GM12878 (cell line): ENCODE measurements around the gene UBE2Z. TPM values are rescaled to one million over a fixed set of nuclear protein-coding genes. Genes with fewer than 3 reads are reported as not detected.

Source experiments
- ATAC-seq: fragments of 200-7000 bp; cut with Tn5 transposase; 3 replicates; pipeline ENCODE4 v1.9.1; 2020; ENCODE audit warnings: mild to moderate bottlenecking, moderate library complexity
- Bru-seq: library from RNA; stranded (reverse); fragments of 400-500 nt; gene quantifications from one replicate; lab custom pipeline; 2021; lab: Mats Ljungman, UMichigan
- BruChase-seq, 2 experiments: library from RNA; stranded (reverse); fragments of 400-500 nt; gene quantifications; one replicate each; lab custom pipeline; 2021; lab: Mats Ljungman, UMichigan
- BruUV-seq: library from RNA; stranded (reverse); fragments of 400-500 nt; replicated peaks from 2 replicates; lab custom pipeline; 2021; lab: Mats Ljungman, UMichigan
- CTCF ChIA-PET: fragments of 300-600 bp; sonication (Branson Sonifier 250); formaldehyde crosslinking; extraction: SDS; loops from one replicate; lab custom pipeline; 2021; ENCODE audit warnings: inconsistent platforms; lab: Yijun Ruan, JAX
- POLR2A ChIA-PET: fragments of 350-600 bp; formaldehyde crosslinking; extraction: SDS; loops from one replicate; lab custom pipeline; 2021; ENCODE audit warnings: inconsistent platforms; lab: Charles Lee
- RAD21 ChIA-PET: fragments of 300-600 bp; sonication (Branson Sonifier 250); formaldehyde crosslinking; loops from one replicate; lab custom pipeline; 2023; ENCODE audit warnings: antibody characterized with exemption; ENCODE audit not compliant: unreplicated experiment; lab: Charles Lee
- SMC1A ChIA-PET: fragments of 300-600 bp; sonication (Branson Sonifier 250); formaldehyde crosslinking; loops from one replicate; lab custom pipeline; 2023; ENCODE audit not compliant: unreplicated experiment, uncharacterized antibody; lab: Charles Lee
- DNase-seq: peaks from one replicate; pipeline ENCODE4 v3.0.0-alpha.2; 2011; ENCODE audit warnings: low read depth, low spot score
- FAIRE-seq: peaks from 3 replicates; lab custom pipeline; 2011; peaks lifted over from hg19 to GRCh38; lab: Jason Lieb, UNC
- H2AFZ ChIP-seq: 2 replicates; pipeline ENCODE4 v1.6.0; 2011; ENCODE audit warnings: low read depth, low read length, control low read depth; ENCODE audit not compliant: control insufficient read depth
- H3K27ac ChIP-seq: 2 replicates; pipeline ENCODE4 v1.5.1; 2011; ENCODE audit warnings: control low read depth; ENCODE audit not compliant: control insufficient read depth, insufficient read depth
- H3K27me3 ChIP-seq, 2 experiments: replicated peaks in 1 of 2; 2 replicates each; pipeline versions ENCODE4 v1.6.0 to v1.6.1; 2011; ENCODE audit warnings: low read length in 1 of 2; ENCODE audit not compliant: control insufficient read depth in 2 of 2, insufficient read depth in 2 of 2
- H3K36me3 ChIP-seq, 2 experiments: 2 replicates each; pipeline ENCODE4 v1.5.1; 2011; ENCODE audit warnings: low read length in 1 of 2; ENCODE audit not compliant: control insufficient read depth in 2 of 2, insufficient read depth in 2 of 2
- H3K4me1 ChIP-seq: 2 replicates; pipeline ENCODE4 v1.6.1; 2011; ENCODE audit warnings: mild to moderate bottlenecking, low read length, moderate library complexity, mixed read lengths; ENCODE audit not compliant: control insufficient read depth, insufficient read depth
- H3K4me2 ChIP-seq: 2 replicates; pipeline ENCODE4 v1.6.0; 2011; ENCODE audit warnings: control low read depth; ENCODE audit not compliant: control insufficient read depth, insufficient read depth
- H3K4me3 ChIP-seq: fragments of 200-600 bp; sonication (generic); 2 replicates; pipeline ENCODE4 v1.5.1; 2016
- H3K79me2 ChIP-seq: 2 replicates; pipeline ENCODE4 v1.6.0; 2011; ENCODE audit warnings: low read length; ENCODE audit not compliant: control insufficient read depth, insufficient read depth
- H3K9ac ChIP-seq: 2 replicates; pipeline ENCODE4 v1.8.0; 2011; ENCODE audit warnings: low read length, control low read depth, mixed read lengths; ENCODE audit not compliant: control insufficient read depth, insufficient read depth
- H3K9me3 ChIP-seq: replicated peaks from 3 replicates; pipeline ENCODE4 v1.5.1; 2011; ENCODE audit warnings: mild to moderate bottlenecking, low read length; ENCODE audit not compliant: control insufficient read depth, insufficient read depth
- H4K20me1 ChIP-seq: 2 replicates; pipeline ENCODE4 v1.6.0; 2011; ENCODE audit not compliant: control insufficient read depth, insufficient read depth
- ASH2L ChIP-seq: fragments of 300-600, 200-600 bp; sonication (generic); IDR thresholded peaks from 2 replicates; pipeline ENCODE4 v1.6.1; 2017; ENCODE audit warnings: low read depth, mild to moderate bottlenecking, borderline replicate concordance
- FOXK2 ChIP-seq: fragments of 450-650 bp; IDR thresholded peaks from 2 replicates; pipeline ENCODE4 v1.6.1; 2017; ENCODE audit warnings: mild to moderate bottlenecking, moderate library complexity
- KAT2A ChIP-seq: conservative IDR thresholded peaks from 2 replicates; pipeline ENCODE4 v1.6.1; 2011; ENCODE audit warnings: low read depth, low read length; ENCODE audit not compliant: control insufficient read depth
- MLLT1 ChIP-seq: fragments of 450-650 bp; IDR thresholded peaks from 2 replicates; pipeline ENCODE4 v1.6.1; 2016; ENCODE audit warnings: mild to moderate bottlenecking
- MTA3 ChIP-seq: IDR thresholded peaks from 2 replicates; pipeline ENCODE4 v1.6.1; 2012; ENCODE audit warnings: low read length, inconsistent platforms, borderline replicate concordance
- MYB ChIP-seq: fragments of 150-350 bp; IDR thresholded peaks from 2 replicates; pipeline ENCODE4 v1.6.1; 2014; ENCODE audit warnings: mild to moderate bottlenecking, low read depth, low read length, borderline replicate concordance
- RAD21 ChIP-seq: IDR thresholded peaks from 2 replicates; pipeline ENCODE4 v1.6.1; 2011; ENCODE audit warnings: mild to moderate bottlenecking, low read depth, low read length, moderate library complexity; ENCODE audit not compliant: insufficient read depth
- RELA ChIP-seq: fragments of 450-650 bp; IDR thresholded peaks from 2 replicates; pipeline ENCODE4 v1.8.0; 2014; ENCODE audit warnings: borderline replicate concordance; ENCODE audit not compliant: partially characterized antibody
- RFX5 ChIP-seq: IDR thresholded peaks from 2 replicates; pipeline ENCODE4 v1.6.1; 2011; ENCODE audit warnings: low read depth, low read length, improper control_type of control experiment
- RUNX3 ChIP-seq: IDR thresholded peaks from 2 replicates; pipeline ENCODE4 v1.6.1; 2012; ENCODE audit warnings: low read length, inconsistent platforms
- SIX5 ChIP-seq: IDR thresholded peaks from 2 replicates; pipeline ENCODE4 v1.6.1; 2011; ENCODE audit warnings: mild to moderate bottlenecking, low read depth, low read length, moderate library complexity; ENCODE audit not compliant: severe bottlenecking
- SMAD5 ChIP-seq: IDR thresholded peaks from 2 replicates; pipeline ENCODE4 v1.6.1; 2016; ENCODE audit warnings: antibody characterized with exemption, low read depth
- SMC3 ChIP-seq: IDR thresholded peaks from 2 replicates; pipeline ENCODE4 v1.6.1; 2011; ENCODE audit warnings: low read length, improper control_type of control experiment, borderline replicate concordance
- SPI1 ChIP-seq: IDR thresholded peaks from 2 replicates; pipeline ENCODE4 v1.6.1; 2011; ENCODE audit warnings: low read depth, mild to moderate bottlenecking, low read length, moderate library complexity, borderline replicate concordance; ENCODE audit not compliant: insufficient read depth
- WGBS: methylation state at CpG from one replicate; pipeline ENCODE4 v1.1.6; 2016; ENCODE audit warnings: low lambda C conversion rate; ENCODE audit not compliant: insufficient replicate concordance, insufficient coverage; ENCODE audit errors: missing lambda C conversion rate; 5-methylcytosine and 5-hydroxymethylcytosine counted together
- in situ Hi-C: fragments of 300-500 bp; cut with MboI; formaldehyde crosslinking; loops from 9 replicates; pipeline ENCODE4 v1.14.3; 2018; ENCODE audit warnings: mixed read lengths
- intact Hi-C: fragments of 100-400 bp; cut with micrococcal nuclease; formaldehyde crosslinking; loops from one replicate; pipeline ENCODE4 v1.14.2; 2022; ENCODE audit not compliant: unreplicated experiment
- long read RNA-seq, 2 experiments: library from polyadenylated mRNA; unstranded; transcript quantifications; one replicate each; pipeline ENCODE4 v2.0.0, GENCODE V29; 2019 to 2020
- polyA minus RNA-seq, 3 experiments: library from RNA; depleted of rRNA, polyadenylated mRNA; stranded (reverse); fragments of >200 nt; gene quantifications; 2 replicates each; pipeline ENCODE4 v1.2.3, GENCODE V29; 2011
- polyA plus RNA-seq, 11 experiments: library from polyadenylated mRNA; depleted of rRNA in 4 of 11; unstranded in 6 of 11; stranded (reverse) in 5 of 11; fragments of >200 nt; fragmentation: Nextera tagmentation in 4 of 11; fragmentation: Illumina TruSeq in 1 of 11; extraction: Ambion mirVana in 4 of 11; extraction: Trizol in 1 of 11; gene quantifications; 1 replicate in 1 of 11; 2 replicates in 10 of 11; pipeline versions ENCODE4 v1.2.1 to v1.2.3, GENCODE V29; 2011 to 2016; ENCODE audit warnings: inconsistent platforms in 2 of 11, missing spikeins in 2 of 11, low read depth in 1 of 11
- total RNA-seq, 4 experiments: library from RNA; depleted of rRNA in 3 of 4; stranded (reverse); fragments of >200 nt in 3 of 4; fragmentation: Illumina TruSeq in 1 of 4; extraction: Trizol in 1 of 4; gene quantifications; 2 replicates each; pipeline versions ENCODE4 v1.2.1 to v1.2.3, GENCODE V29; 2013 to 2021

UBE2Z gene
- total RNA-seq (2013; cell fraction: nucleolus; rRNA removed): 112 and 123 TPM in 2 replicates
- 61.7 and 63.8 TPM in 2 replicates for total RNA-seq (2014; rRNA removed)
- total RNA-seq (2014; rRNA removed; fragmentation: Illumina TruSeq; extraction: Trizol): 53.1 and 53.2 TPM in 2 replicates
- 74.1 and 79.5 TPM in 2 replicates for total RNA-seq (2021)
- 51.5 TPM for polyA plus RNA-seq (2011; ENCODE audit: low read depth)
- 158 and 191 TPM in 2 replicates for polyA plus RNA-seq (2011; rRNA removed)
- polyA plus RNA-seq (2011; cell fraction: cytosol; rRNA removed): 167 and 187 TPM in 2 replicates
- polyA plus RNA-seq (2011; cell fraction: nucleus; rRNA removed): 136 and 150 TPM in 2 replicates
- 62.0 and 71.8 TPM in 2 replicates for polyA plus RNA-seq (2012)
- 94.6 and 108 TPM in 2 replicates for polyA plus RNA-seq (2014; fragmentation: Illumina TruSeq; extraction: Trizol)
- polyA plus RNA-seq (2014; fragmentation: Nextera tagmentation; extraction: Ambion mirVana): 10 to 100 TPM; 23.1 to 34.9 TPM
- polyA plus RNA-seq (2014; rRNA removed): 84.2 and 84.6 TPM in 2 replicates
- polyA plus RNA-seq (2016; fragmentation: Nextera tagmentation; extraction: Ambion mirVana): 10 to 100 TPM; 25.8 to 51.2 TPM
- 160 and 186 TPM in 2 replicates for polyA minus RNA-seq (2011; rRNA and poly(A)+ RNA removed)
- polyA minus RNA-seq (2011; cell fraction: cytosol; rRNA and poly(A)+ RNA removed): 59.1 and 63.9 TPM in 2 replicates
- 49.7 and 73.9 TPM in 2 replicates for polyA minus RNA-seq (2011; cell fraction: nucleus; rRNA and poly(A)+ RNA removed)
- percentile 95 among the genes with signal in this experiment for Bru-seq, nascent RNA
- BruChase-seq, experiment 1, labeled RNA remaining after a 6-hour chase: percentile 97 among the genes with signal in this experiment
- BruChase-seq, experiment 2, labeled RNA remaining after a 2-hour chase: percentile 97 among the genes with signal in this experiment
- long read RNA-seq, experiment 1, transcript UBE2Z-203 (4 exons, 864 nt): major isoform, 5 of 8 reads
- long read RNA-seq, experiment 1, partial matches to known transcripts: 0 of 8 reads
- long read RNA-seq, experiment 1, other reads (novel, unspliced or antisense): 3 of 8 reads
- long read RNA-seq, experiment 2, partial matches to known transcripts: 1 of 35 reads
- long read RNA-seq, experiment 2, other reads (novel, unspliced or antisense): 26 of 35 reads

- ChIA-PET CTCF (interaction anchor here (0.8 to 3.3 kb wide), 4 partner anchors 15 to 282 kb away, joined by 3 to 21 read pairs (median 4); partner anchors contain the start of gene ATP5MC1), RAD21 (interaction anchor here (0.5 to 2.7 kb wide), 9 partner anchors 9 to 112 kb away, joined by 3 to 34 read pairs (median 3); partner anchors contain the start of genes ATP5MC1 and SNF8), POLR2A (interaction anchor here (0.5 to 1.5 kb wide), 15 partner anchors 9 to 306 kb away, joined by 3 to 15 read pairs (median 3); partner anchors contain the start of genes ATP5MC1 and SNF8), SMC1A (interaction anchor here (0.9 to 3.3 kb wide), 8 partner anchors 9 to 125 kb away, joined by 3 to 29 read pairs (median 4); partner anchors contain the start of gene ATP5MC1)
- Histone ChIP-seq H3K9me3 (no peaks in the 10 kb centered on the region), H3K27ac (peak within 1 kb of the TSS; percentile 89), H3K79me2 (peaks cover 55% of the 10 kb centered on the region), H3K4me2 (peak within 1 kb of the TSS; percentile 95), H2AFZ (peak within 1 kb of the TSS; percentile 88), H4K20me1 (no peaks in the 10 kb centered on the region), H3K9ac (peak within 1 kb of the TSS; percentile 92), H3K4me3 (peak within 1 kb of the TSS; percentile 84), H3K36me3 (peaks cover 0 to 12% of the 10 kb centered on the region in 2 experiments), H3K4me1 (peaks cover 14% of the 10 kb centered on the region), H3K27me3 (no peaks in the 10 kb centered on the region)
- ATAC-seq: peak; percentile 86
- BruUV-seq: no TSS peak
- intact Hi-C loops: loop anchor here (1.0 kb wide), 1 partner anchor 16 kb away; the partner anchor contains the start of gene ATP5MC1
- peak; percentile 98 for FAIRE-seq
- WGBS: 3% methylated on average over 44 of the region's 81 CpGs
- in situ Hi-C loops: no loop called here
- DNase-seq: peak; percentile 89
- TF ChIP-seq SMC3 (peak; percentile 15; the same call in 1 of the 2 replicates), SIX5 (no peak), SMAD5 (peak; percentile 84; the same call in 1 of the 2 replicates), KAT2A (no peak), RFX5 (no peak), MTA3 (no peak; the same call in 1 of the 2 replicates), RAD21 (no peak), MLLT1 (peak; percentile 65), FOXK2 (no peak), MYB (no peak), ASH2L (no peak), RUNX3 (peak; percentile 28; the same call in 1 of the 2 replicates), RELA (peak; percentile 1), SPI1 (peak; percentile 48; the same call in 1 of the 2 replicates)
Observed at GRCh38 chr17:48908047-48908843, at the start of gene UBE2Z. Gene UBE2Z (plus strand): TSS chr17:48908407. CDS start chr17:48908504, 97 bp downstream.
